Measurements from ENCODE around the gene RPS6KC1. TPM values are rescaled to one million over a fixed set of nuclear protein-coding genes. Genes with fewer than 3 reads are reported as not detected.
A peak's percentile ranks its signal among the peaks of the same experiment; 100 is the strongest.

RPS6KC1 gene
- total and polyA plus RNA-seq, 4 donors = 2.9 to 41.6 (median 11.1) TPM

- Histone ChIP-seq H3K27me3 (ENCODE audit: control insufficient read depth in 3 of 3, insufficient read depth in 3 of 3, low read length in 2 of 3) (no peaks in the 10 kb centered on the region), H3K36me3 (ENCODE audit: control insufficient read depth in 4 of 4, insufficient read depth in 4 of 4, low read length in 4 of 4) (peaks cover 0 to 3% (median 0%) of the 10 kb centered on the region in 4 donors), H3K9ac (ENCODE audit: insufficient read depth in 1 of 2, low read length in 2 of 2) (no peak overlapping the region), H3K4me3 (no peak overlapping the region), H3K27ac (ENCODE audit: low read depth in 1 of 2, low read length in 1 of 2) (no peak overlapping the region), H3K9me3 (ENCODE audit: control insufficient read depth in 4 of 4, insufficient read depth in 3 of 4, low read length in 3 of 4) (no peaks in the 10 kb centered on the region), H3K4me1 (ENCODE audit: control insufficient read depth in 5 of 5, insufficient read depth in 5 of 5, low read length in 5 of 5) (peaks cover 0 to 6% (median 0%) of the 10 kb centered on the region in 5 donors)
- WGBS, 2 donors = 63 to 66% methylated on average over 3 of the region's 3 CpGs
- ATAC-seq (ENCODE audit: insufficient read depth, low FRiP score) (no peak), DNase-seq (peak in 1 of 3 donors; percentile 13)
- no peak for TF ChIP-seq CTCF (IDR thresholded peaks at IDR 0.05; ENCODE audit: control extremely low read depth, extremely low read depth)
These were observed 115.8 kb downstream of the RPS6KC1 start for GRCh38 chr1:213166852-213167251.

GRCh38 chr1:213171711-213172110 lies 120.7 kb downstream of the RPS6KC1 start:
- ATAC-seq (ENCODE audit: insufficient read depth, low FRiP score) (no peak), DNase-seq (no peak)
- H3K4me1 ChIP-seq (ENCODE audit: control insufficient read depth in 5 of 5, insufficient read depth in 5 of 5, low read length in 5 of 5) = peaks cover 0 to 3% (median 0%) of the 10 kb centered on the region in 5 donors
- H3K27me3 ChIP-seq (ENCODE audit: control insufficient read depth in 3 of 3, insufficient read depth in 3 of 3, low read length in 2 of 3) = no peaks in the 10 kb centered on the region
- H3K4me3 ChIP-seq = no peak overlapping the region
- peaks cover 0 to 3% (median 1%) of the 10 kb centered on the region in 4 donors for H3K36me3 ChIP-seq (ENCODE audit: control insufficient read depth in 4 of 4, insufficient read depth in 4 of 4, low read length in 4 of 4)
- 96 to 97% methylated on average over 5 of the region's 5 CpGs for WGBS, 2 donors
- H3K27ac ChIP-seq (ENCODE audit: low read depth in 1 of 2, low read length in 1 of 2) = no peak overlapping the region
- H3K9ac ChIP-seq (ENCODE audit: insufficient read depth in 1 of 2, low read length in 2 of 2) = no peak overlapping the region
- no peaks in the 10 kb centered on the region for H3K9me3 ChIP-seq (ENCODE audit: control insufficient read depth in 4 of 4, insufficient read depth in 3 of 4, low read length in 3 of 4)
- TF ChIP-seq CTCF (IDR thresholded peaks at IDR 0.05; ENCODE audit: control extremely low read depth, extremely low read depth) = no peak

- H3K9ac ChIP-seq (ENCODE audit: insufficient read depth in 1 of 2, low read length in 2 of 2) = no peak overlapping the region
- no peaks in the 10 kb centered on the region for H3K4me1 ChIP-seq (ENCODE audit: control insufficient read depth in 5 of 5, insufficient read depth in 5 of 5, low read length in 5 of 5)
- no peak for ATAC-seq (ENCODE audit: insufficient read depth, low FRiP score)
- no peak overlapping the region for H3K4me3 ChIP-seq
- DNase-seq = no peak
- H3K36me3 ChIP-seq (ENCODE audit: control insufficient read depth in 4 of 4, insufficient read depth in 4 of 4, low read length in 4 of 4) = peaks cover 0 to 5% (median 0%) of the 10 kb centered on the region in 4 donors
- WGBS, 2 donors = 86 to 95% methylated on average over 3 of the region's 3 CpGs
- TF ChIP-seq CTCF (IDR thresholded peaks at IDR 0.05; ENCODE audit: control extremely low read depth, extremely low read depth) = no peak
- H3K27me3 ChIP-seq (ENCODE audit: control insufficient read depth in 3 of 3, insufficient read depth in 3 of 3, low read length in 2 of 3) = no peaks in the 10 kb centered on the region
- no peak overlapping the region for H3K27ac ChIP-seq (ENCODE audit: low read depth in 1 of 2, low read length in 1 of 2)
- no peaks in the 10 kb centered on the region for H3K9me3 ChIP-seq (ENCODE audit: control insufficient read depth in 4 of 4, insufficient read depth in 3 of 4, low read length in 3 of 4)
These were observed 125.3 kb downstream of the RPS6KC1 start for GRCh38 chr1:213176341-213176740.

GRCh38 chr1:213179784-213180183 lies 128.7 kb downstream of the RPS6KC1 start:
- Histone ChIP-seq H3K36me3 (ENCODE audit: control insufficient read depth in 4 of 4, insufficient read depth in 4 of 4, low read length in 4 of 4) (peaks cover 0 to 3% (median 2%) of the 10 kb centered on the region in 4 donors), H3K9me3 (ENCODE audit: control insufficient read depth in 4 of 4, insufficient read depth in 3 of 4, low read length in 3 of 4) (no peaks in the 10 kb centered on the region), H3K27ac (ENCODE audit: low read depth in 1 of 2, low read length in 1 of 2) (no peak overlapping the region), H3K9ac (ENCODE audit: insufficient read depth in 1 of 2, low read length in 2 of 2) (no peak overlapping the region), H3K4me3 (no peak overlapping the region), H3K27me3 (ENCODE audit: control insufficient read depth in 3 of 3, insufficient read depth in 3 of 3, low read length in 2 of 3) (no peaks in the 10 kb centered on the region), H3K4me1 (ENCODE audit: control insufficient read depth in 5 of 5, insufficient read depth in 5 of 5, low read length in 5 of 5) (no peaks in the 10 kb centered on the region)
- DNase-seq (no peak), ATAC-seq (ENCODE audit: insufficient read depth, low FRiP score) (no peak)
- WGBS, 2 donors = 91 to 96% methylated on average over 2 of the region's 2 CpGs
- no peak for TF ChIP-seq CTCF (IDR thresholded peaks at IDR 0.05; ENCODE audit: control extremely low read depth, extremely low read depth)
